OCI-LY3 (cell line): ENCODE results near the gene BTBD2.
A peak's percentile ranks its signal among the peaks of the same experiment; 100 is the strongest.

ENCODE experiments used
- H2AFZ ChIP-seq: fragments of 200-600, 300-600 bp; shearing (Covaris generic); 2 replicates; pipeline ENCODE4 v1.6.0; 2014; ENCODE audit warnings: antibody characterized with exemption, low read depth, low read length
- H3K27ac ChIP-seq: fragments of 200-600, 300-600 bp; sonication (generic); 2 replicates; pipeline ENCODE4 v1.5.1; 2014; ENCODE audit warnings: mild to moderate bottlenecking, low read length, moderate library complexity, mixed read lengths
- H3K27me3 ChIP-seq: fragments of 200-600, 300-600 bp; sonication (generic); 2 replicates; pipeline ENCODE4 v1.6.1; 2014; ENCODE audit warnings: low read depth, low read length, mixed read lengths
- H3K36me3 ChIP-seq: fragments of 200-600, 300-600 bp; sonication (generic); replicated peaks from 2 replicates; pipeline ENCODE3; 2014; ENCODE audit warnings: low read depth, low read length, mixed read lengths
- H3K4me1 ChIP-seq: fragments of 300-600, 200-600 bp; sonication (generic); 2 replicates; pipeline ENCODE4 v1.6.1; 2014; ENCODE audit warnings: low read length, mixed read lengths
- H3K4me2 ChIP-seq: fragments of 200-600, 300-600 bp; sonication (generic); 2 replicates; pipeline ENCODE4 v1.6.1; 2014; ENCODE audit warnings: low read length, mixed read lengths
- H3K4me3 ChIP-seq: fragments of 300-600, 200-600 bp; sonication (generic); 2 replicates; pipeline ENCODE4 v1.5.1; 2014; ENCODE audit warnings: antibody characterized with exemption, mild to moderate bottlenecking, low read length, moderate library complexity
- H3K79me2 ChIP-seq: fragments of 300-600, 200-600 bp; shearing (Covaris generic); 2 replicates; pipeline ENCODE4 v1.6.1; 2014; ENCODE audit warnings: mild to moderate bottlenecking, low read length, mixed read lengths
- H3K9ac ChIP-seq: fragments of 300-600, 200-600 bp; shearing (Covaris generic); 2 replicates; pipeline ENCODE4 v1.6.0; 2014; ENCODE audit warnings: mild to moderate bottlenecking, low read length, moderate library complexity
- H3K9me3 ChIP-seq: fragments of 200-600, 300-600 bp; shearing (Covaris generic); 2 replicates; pipeline ENCODE4 v1.6.1; 2014; ENCODE audit warnings: low read length, mixed read lengths; ENCODE audit not compliant: insufficient read depth
- H4K20me1 ChIP-seq: fragments of 200-600, 300-600 bp; sonication (generic); 2 replicates; pipeline ENCODE4 v1.6.1; 2016; ENCODE audit warnings: low read length, mixed read lengths; ENCODE audit not compliant: insufficient read depth
- EZH2phosphoT487 ChIP-seq: fragments of 200-600 bp; shearing (Covaris generic); IDR thresholded peaks from 2 replicates; pipeline ENCODE4 v1.6.1; 2018; ENCODE audit warnings: antibody characterized with exemption, mixed run types, low read depth
- TF ChIP-seq, protein P1 (sequence below): fragments of 200-600, 300-600 bp; sonication (generic); IDR thresholded peaks from 2 replicates; pipeline ENCODE4 v1.5.1; 2014; ENCODE audit warnings: antibody characterized with exemption, low read length, low read depth

The BTBD2 gene

DNA sequence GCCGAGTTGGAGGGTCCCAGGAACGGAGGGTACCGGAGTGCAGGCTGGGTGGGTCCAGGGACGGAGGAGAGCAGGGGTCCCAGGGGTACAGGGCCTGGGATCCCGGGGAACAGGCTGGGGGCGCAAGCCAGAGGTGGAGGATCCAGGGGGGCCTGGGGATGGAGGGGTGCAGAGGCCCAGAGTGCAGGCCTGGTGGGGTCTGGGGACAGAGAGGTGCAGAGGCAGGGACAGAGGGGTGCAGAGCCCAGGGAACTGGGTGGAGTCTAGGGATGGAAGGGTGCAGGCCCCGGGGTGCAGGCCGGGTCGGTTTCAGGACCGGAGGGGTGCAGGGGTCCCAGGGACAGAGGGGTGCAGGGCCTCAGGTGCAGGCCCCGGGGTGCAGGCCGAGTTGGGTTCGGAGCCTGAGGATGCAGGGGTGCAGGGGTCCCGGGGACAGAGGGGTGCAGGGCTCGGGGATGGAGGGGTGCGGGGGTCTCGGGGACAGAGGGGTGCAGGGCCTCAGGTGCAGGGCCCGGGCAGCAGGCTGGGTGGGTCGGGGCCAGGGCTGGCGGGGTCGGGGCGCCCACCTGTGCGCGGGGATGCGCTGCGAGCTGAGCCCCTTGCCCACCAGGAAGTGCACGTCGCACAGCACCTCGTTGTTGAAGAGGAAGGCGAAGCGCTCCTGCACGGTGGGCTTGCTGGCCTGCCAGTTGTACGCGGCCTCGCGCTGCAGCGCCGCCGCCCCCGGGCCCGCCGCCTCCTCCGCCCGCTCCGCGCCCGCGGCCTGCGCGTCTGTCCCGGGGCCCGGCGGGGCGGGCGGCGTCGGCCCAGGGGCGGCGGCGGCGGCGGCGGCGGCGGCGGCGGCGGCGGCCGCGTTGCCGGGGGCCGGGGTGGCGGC lies 545 bp downstream of the BTBD2 start:
- Histone ChIP-seq H3K27me3 (no peaks in the 10 kb centered on the region), H3K27ac (no peak overlapping the region), H3K4me3 (peak overlapping the region; percentile 83), H3K36me3 (peaks cover 25% of the 10 kb centered on the region), H3K9ac (peak overlapping the region; percentile 82), H4K20me1 (peaks cover 8% of the 10 kb centered on the region; the same call in 1 of the 2 replicates), H3K4me2 (peak overlapping the region; percentile 84), H2AFZ (no peak overlapping the region), H3K9me3 (no peaks in the 10 kb centered on the region), H3K79me2 (peaks cover 39% of the 10 kb centered on the region), H3K4me1 (peaks cover 22% of the 10 kb centered on the region)
- TF ChIP-seq EZH2phosphoT487, result no peak
- TF ChIP-seq, protein P1, sequence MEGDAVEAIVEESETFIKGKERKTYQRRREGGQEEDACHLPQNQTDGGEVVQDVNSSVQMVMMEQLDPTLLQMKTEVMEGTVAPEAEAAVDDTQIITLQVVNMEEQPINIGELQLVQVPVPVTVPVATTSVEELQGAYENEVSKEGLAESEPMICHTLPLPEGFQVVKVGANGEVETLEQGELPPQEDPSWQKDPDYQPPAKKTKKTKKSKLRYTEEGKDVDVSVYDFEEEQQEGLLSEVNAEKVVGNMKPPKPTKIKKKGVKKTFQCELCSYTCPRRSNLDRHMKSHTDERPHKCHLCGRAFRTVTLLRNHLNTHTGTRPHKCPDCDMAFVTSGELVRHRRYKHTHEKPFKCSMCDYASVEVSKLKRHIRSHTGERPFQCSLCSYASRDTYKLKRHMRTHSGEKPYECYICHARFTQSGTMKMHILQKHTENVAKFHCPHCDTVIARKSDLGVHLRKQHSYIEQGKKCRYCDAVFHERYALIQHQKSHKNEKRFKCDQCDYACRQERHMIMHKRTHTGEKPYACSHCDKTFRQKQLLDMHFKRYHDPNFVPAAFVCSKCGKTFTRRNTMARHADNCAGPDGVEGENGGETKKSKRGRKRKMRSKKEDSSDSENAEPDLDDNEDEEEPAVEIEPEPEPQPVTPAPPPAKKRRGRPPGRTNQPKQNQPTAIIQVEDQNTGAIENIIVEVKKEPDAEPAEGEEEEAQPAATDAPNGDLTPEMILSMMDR, result no peak

DNA sequence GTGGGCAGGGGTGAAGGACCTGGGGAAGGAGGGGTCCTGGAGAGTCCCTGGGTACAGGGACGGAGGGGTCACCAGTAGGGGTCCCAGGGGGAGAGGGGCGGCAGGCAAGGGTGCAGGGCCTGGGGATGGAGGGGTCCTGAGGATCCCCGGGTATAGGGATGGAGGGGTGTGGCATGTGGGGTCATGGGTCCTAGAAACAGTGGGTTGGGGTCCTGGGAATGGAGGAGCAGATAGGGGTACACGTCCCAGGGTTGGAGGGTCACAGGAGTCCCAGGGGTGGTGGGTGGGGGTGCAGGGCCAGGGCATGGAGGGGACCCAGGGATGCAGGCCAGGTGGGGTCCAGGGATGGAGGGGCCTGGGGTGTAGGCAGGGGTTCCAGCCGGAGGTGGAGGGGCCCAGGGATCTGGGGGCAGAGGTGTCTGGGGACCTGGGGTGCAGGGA lies 1.4 kb downstream of the BTBD2 start:
- Histone ChIP-seq H3K27ac (no peak overlapping the region), H3K4me2 (peak overlapping the region; percentile 84), H2AFZ (no peak overlapping the region), H3K27me3 (no peaks in the 10 kb centered on the region), H3K4me1 (peaks cover 16% of the 10 kb centered on the region), H3K79me2 (peaks cover 39% of the 10 kb centered on the region), H3K9me3 (no peaks in the 10 kb centered on the region), H4K20me1 (peaks cover 8% of the 10 kb centered on the region; the same call in 1 of the 2 replicates), H3K4me3 (peak overlapping the region; percentile 83), H3K9ac (peak overlapping the region; percentile 82; the same call in 1 of the 2 replicates), H3K36me3 (peaks cover 25% of the 10 kb centered on the region)
- TF ChIP-seq, protein P1, result no peak
- no peak for TF ChIP-seq EZH2phosphoT487

DNA sequence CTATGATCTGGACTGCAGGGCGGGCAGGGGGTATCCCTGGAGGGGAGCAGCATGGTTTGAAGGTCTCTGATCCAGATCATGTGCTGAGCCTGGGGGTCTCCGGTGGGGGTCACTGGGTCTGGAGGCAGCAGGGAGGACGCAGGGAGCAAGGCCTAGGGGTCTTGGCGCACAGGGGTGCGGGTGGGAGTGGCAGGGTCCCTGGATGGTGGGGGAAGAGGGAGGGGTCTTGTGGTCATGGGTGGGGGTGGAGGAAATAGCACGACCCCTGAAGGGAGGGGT lies 1.9 kb downstream of the BTBD2 start:
- peaks cover 16% of the 10 kb centered on the region for H3K4me1 ChIP-seq
- TF ChIP-seq, protein P1, result no peak
- TF ChIP-seq EZH2phosphoT487, result no peak
- no peaks in the 10 kb centered on the region for H3K9me3 ChIP-seq
- no peak overlapping the region for H3K4me3 ChIP-seq
- H3K4me2 ChIP-seq, result no peak overlapping the region
- H2AFZ ChIP-seq, result no peak overlapping the region
- H3K9ac ChIP-seq, result no peak overlapping the region
- no peaks in the 10 kb centered on the region for H3K27me3 ChIP-seq
- H3K79me2 ChIP-seq, result peaks cover 39% of the 10 kb centered on the region
- peaks cover 28% of the 10 kb centered on the region for H3K36me3 ChIP-seq
- peaks cover 8% of the 10 kb centered on the region; the same call in 1 of the 2 replicates for H4K20me1 ChIP-seq
- H3K27ac ChIP-seq, result no peak overlapping the region

DNA sequence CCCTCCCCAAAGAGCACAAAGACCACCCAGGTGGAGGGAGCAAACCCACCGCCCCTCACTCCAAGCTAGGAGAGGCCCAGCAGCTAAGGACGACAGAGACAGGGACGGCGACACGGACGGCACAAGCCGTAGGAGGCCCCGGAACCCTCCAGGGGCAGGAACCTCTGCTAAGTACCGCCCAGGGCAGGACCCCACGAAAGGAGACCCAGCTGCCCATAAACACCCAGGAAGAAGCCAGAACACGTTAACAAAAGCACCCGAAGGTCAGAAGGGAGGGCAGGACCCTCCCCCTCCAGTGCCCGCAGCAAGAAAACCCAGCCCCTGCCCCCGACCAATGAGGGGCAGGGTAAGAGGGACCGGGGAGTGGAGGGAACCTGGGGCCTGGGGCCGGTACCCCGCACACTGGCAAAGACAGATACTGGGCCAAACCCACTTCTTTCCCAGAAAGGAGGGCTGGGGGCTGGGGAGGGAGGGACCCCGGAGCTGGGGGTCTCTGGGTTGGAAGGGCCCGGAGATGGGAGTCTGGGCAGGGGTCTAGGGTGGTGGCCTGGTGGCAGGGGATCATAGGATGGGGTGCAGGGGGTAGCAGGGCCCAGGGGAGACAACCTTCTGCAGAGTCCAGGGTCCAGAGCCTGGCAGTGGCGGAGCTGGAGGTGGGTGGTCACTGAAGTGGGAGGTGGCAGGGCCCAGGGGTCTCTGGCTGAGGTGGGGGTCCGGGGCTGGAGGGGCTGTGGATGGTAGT lies 2.4 kb downstream of the BTBD2 start:
- H3K4me3 ChIP-seq, result no peak overlapping the region
- no peak overlapping the region for H3K27ac ChIP-seq

More for the DNA sequence above, 2.4 kb downstream of the BTBD2 start:
- peaks cover 16% of the 10 kb centered on the region for H3K4me1 ChIP-seq
- H3K79me2 ChIP-seq, result peaks cover 39% of the 10 kb centered on the region
- H3K4me2 ChIP-seq, result no peak overlapping the region
- H3K9me3 ChIP-seq, result no peaks in the 10 kb centered on the region
- H4K20me1 ChIP-seq, result peaks cover 8% of the 10 kb centered on the region; the same call in 1 of the 2 replicates
- H3K27me3 ChIP-seq, result no peaks in the 10 kb centered on the region
- H3K9ac ChIP-seq, result no peak overlapping the region
- TF ChIP-seq EZH2phosphoT487, result no peak
- TF ChIP-seq, protein P1, result no peak
- peaks cover 28% of the 10 kb centered on the region for H3K36me3 ChIP-seq
- no peak overlapping the region for H2AFZ ChIP-seq
